ENCODE data around the gene CRTAC1.

CRTAC1 gene

GRCh38 chr10:97822261-97822687, 208.1 kb downstream of the CRTAC1 start:
- H3K9me3 ChIP-seq (replicated peaks in 1 of 2; ENCODE audit: control insufficient read depth in 2 of 2, insufficient read depth in 1 of 2, low read depth in 1 of 2, low read length in 2 of 2) = no peaks in the 10 kb centered on the region

GRCh38 chr10:97821308-97822038, 208.9 kb downstream of the CRTAC1 start:
- H3K14ac ChIP-seq (ENCODE audit: low read length) = no peak overlapping the region
- no peak overlapping the region for H2BK5ac ChIP-seq (ENCODE audit: low read length)
- H3K9me3 ChIP-seq (replicated peaks in 1 of 2; ENCODE audit: control insufficient read depth in 2 of 2, insufficient read depth in 1 of 2, low read depth in 1 of 2, low read length in 2 of 2) = no peaks in the 10 kb centered on the region
- no peak overlapping the region for H3K4me2 ChIP-seq (ENCODE audit: insufficient read depth, low read length, poor library complexity, severe bottlenecking)
- H3K23ac ChIP-seq (ENCODE audit: low read depth, low read length, poor library complexity) = no peak overlapping the region
- no peaks in the 10 kb centered on the region for H3K36me3 ChIP-seq (replicated peaks in 1 of 2; ENCODE audit: control insufficient read depth in 2 of 2, insufficient read depth in 2 of 2, low read length in 2 of 2)
- no peak overlapping the region for H3K4me3 ChIP-seq (ENCODE audit: low read length in 2 of 2)
- no peak for DNase-seq (ENCODE audit: low spot score)
- peaks cover 0 to 54% (median 0%) of the 10 kb centered on the region in 3 experiments for H3K27me3 ChIP-seq (ENCODE audit: control insufficient read depth in 3 of 3, insufficient read depth in 3 of 3, low read depth in 1 of 3, low read length in 3 of 3)
- no peak overlapping the region for H2AFZ ChIP-seq (ENCODE audit: low read length)
- H2BK120ac ChIP-seq (ENCODE audit: low read depth, low read length) = no peak overlapping the region
- H4K91ac ChIP-seq (ENCODE audit: low read depth, low read length, poor library complexity) = no peak overlapping the region
- no CpG with 5 or more reads among the region's 9 CpGs for WGBS, 2 donors (ENCODE audit: extremely low coverage in 2 of 2, insufficient read length in 2 of 2, insufficient replicate concordance in 1 of 2)
- no peaks in the 10 kb centered on the region for H3K79me1 ChIP-seq (ENCODE audit: low read depth, low read length)
- peaks cover 0 to 16% of the 10 kb centered on the region in 2 donors for H3K4me1 ChIP-seq (ENCODE audit: control insufficient read depth in 2 of 2, insufficient read depth in 1 of 2, low read depth in 1 of 2, low read length in 2 of 2)
- H2AK5ac ChIP-seq (ENCODE audit: low read depth, low read length) = peak overlapping the region; percentile 58
- H3K9ac ChIP-seq (ENCODE audit: low read depth, low read length, poor library complexity) = no peak overlapping the region
- H2BK12ac ChIP-seq (ENCODE audit: low read length) = no peak overlapping the region
- H3K4ac ChIP-seq (ENCODE audit: low read length) = no peak overlapping the region
- H2BK15ac ChIP-seq (ENCODE audit: low read length) = peak overlapping the region; percentile 6
- H3K18ac ChIP-seq (ENCODE audit: low read length) = peak overlapping the region; percentile 34
- no peak overlapping the region for H3K27ac ChIP-seq (replicated peaks; ENCODE audit: low read length)
- H4K8ac ChIP-seq (ENCODE audit: low read depth, low read length) = no peak overlapping the region

More at GRCh38 chr10:97822261-97822687, 208.1 kb downstream of the CRTAC1 start:
- Histone ChIP-seq H2BK12ac (ENCODE audit: low read length) (no peak overlapping the region), H3K27ac (replicated peaks; ENCODE audit: low read length) (no peak overlapping the region), H3K79me1 (ENCODE audit: low read depth, low read length) (no peaks in the 10 kb centered on the region), H3K27me3 (ENCODE audit: control insufficient read depth in 3 of 3, insufficient read depth in 3 of 3, low read depth in 1 of 3, low read length in 3 of 3) (peaks cover 0 to 46% (median 0%) of the 10 kb centered on the region in 3 experiments), H2BK120ac (ENCODE audit: low read depth, low read length) (no peak overlapping the region), H3K36me3 (replicated peaks in 1 of 2; ENCODE audit: control insufficient read depth in 2 of 2, insufficient read depth in 2 of 2, low read length in 2 of 2) (no peaks in the 10 kb centered on the region), H3K9ac (ENCODE audit: low read depth, low read length, poor library complexity) (no peak overlapping the region), H3K14ac (ENCODE audit: low read length) (no peak overlapping the region), H2AFZ (ENCODE audit: low read length) (no peak overlapping the region), H3K4me1 (ENCODE audit: control insufficient read depth in 2 of 2, insufficient read depth in 1 of 2, low read depth in 1 of 2, low read length in 2 of 2) (peaks cover 0 to 16% of the 10 kb centered on the region in 2 donors), H3K23ac (ENCODE audit: low read depth, low read length, poor library complexity) (no peak overlapping the region), H2BK15ac (ENCODE audit: low read length) (peak overlapping the region; percentile 37), H4K8ac (ENCODE audit: low read depth, low read length) (no peak overlapping the region), H3K18ac (ENCODE audit: low read length) (peak overlapping the region; percentile 39), H3K4me2 (ENCODE audit: insufficient read depth, low read length, poor library complexity, severe bottlenecking) (no peak overlapping the region), H3K4ac (ENCODE audit: low read length) (peak overlapping the region; percentile 45), H2BK5ac (ENCODE audit: low read length) (peak overlapping the region; percentile 71), H4K91ac (ENCODE audit: low read depth, low read length, poor library complexity) (no peak overlapping the region), H3K4me3 (ENCODE audit: low read length in 2 of 2) (no peak overlapping the region), H2AK5ac (ENCODE audit: low read depth, low read length) (peak overlapping the region; percentile 58)
- WGBS, 2 donors (ENCODE audit: extremely low coverage in 2 of 2, insufficient read length in 2 of 2, insufficient replicate concordance in 1 of 2) = no CpG with 5 or more reads among the region's 10 CpGs
- DNase-seq (ENCODE audit: low spot score) = no peak

GRCh38 chr10:97820096-97820704, 210.2 kb downstream of the CRTAC1 start:
- Histone ChIP-seq H3K4me1 (ENCODE audit: control insufficient read depth in 2 of 2, insufficient read depth in 1 of 2, low read depth in 1 of 2, low read length in 2 of 2) (peaks cover 0 to 16% of the 10 kb centered on the region in 2 donors), H3K4me3 (ENCODE audit: low read length in 2 of 2) (no peak overlapping the region), H3K4me2 (ENCODE audit: insufficient read depth, low read length, poor library complexity, severe bottlenecking) (no peak overlapping the region), H2AK5ac (ENCODE audit: low read depth, low read length) (no peak overlapping the region), H4K8ac (ENCODE audit: low read depth, low read length) (no peak overlapping the region), H3K4ac (ENCODE audit: low read length) (no peak overlapping the region), H2BK12ac (ENCODE audit: low read length) (no peak overlapping the region), H3K27me3 (ENCODE audit: control insufficient read depth in 3 of 3, insufficient read depth in 3 of 3, low read depth in 1 of 3, low read length in 3 of 3) (peaks cover 0 to 63% (median 0%) of the 10 kb centered on the region in 3 experiments), H3K36me3 (replicated peaks in 1 of 2; ENCODE audit: control insufficient read depth in 2 of 2, insufficient read depth in 2 of 2, low read length in 2 of 2) (no peaks in the 10 kb centered on the region), H2AFZ (ENCODE audit: low read length) (no peak overlapping the region), H2BK5ac (ENCODE audit: low read length) (no peak overlapping the region), H3K14ac (ENCODE audit: low read length) (no peak overlapping the region), H3K9ac (ENCODE audit: low read depth, low read length, poor library complexity) (no peak overlapping the region), H3K23ac (ENCODE audit: low read depth, low read length, poor library complexity) (no peak overlapping the region), H4K91ac (ENCODE audit: low read depth, low read length, poor library complexity) (no peak overlapping the region), H3K27ac (replicated peaks; ENCODE audit: low read length) (no peak overlapping the region), H2BK15ac (ENCODE audit: low read length) (no peak overlapping the region), H2BK120ac (ENCODE audit: low read depth, low read length) (no peak overlapping the region), H3K18ac (ENCODE audit: low read length) (no peak overlapping the region), H3K9me3 (replicated peaks in 1 of 2; ENCODE audit: control insufficient read depth in 2 of 2, insufficient read depth in 1 of 2, low read depth in 1 of 2, low read length in 2 of 2) (no peaks in the 10 kb centered on the region), H3K79me1 (ENCODE audit: low read depth, low read length) (no peaks in the 10 kb centered on the region)
- WGBS, 2 donors (ENCODE audit: extremely low coverage in 2 of 2, insufficient read length in 2 of 2, insufficient replicate concordance in 1 of 2) = no CpG with 5 or more reads among the region's 8 CpGs
- no peak for DNase-seq (ENCODE audit: low spot score)

- Histone ChIP-seq H2BK15ac (ENCODE audit: low read length) (no peak overlapping the region), H4K8ac (ENCODE audit: low read depth, low read length) (no peak overlapping the region), H3K18ac (ENCODE audit: low read length) (no peak overlapping the region), H3K23ac (ENCODE audit: low read depth, low read length, poor library complexity) (no peak overlapping the region), H2AFZ (ENCODE audit: low read length) (no peak overlapping the region), H3K4me2 (ENCODE audit: insufficient read depth, low read length, poor library complexity, severe bottlenecking) (no peak overlapping the region), H3K14ac (ENCODE audit: low read length) (no peak overlapping the region), H3K79me1 (ENCODE audit: low read depth, low read length) (no peaks in the 10 kb centered on the region), H3K27me3 (ENCODE audit: control insufficient read depth in 3 of 3, insufficient read depth in 3 of 3, low read depth in 1 of 3, low read length in 3 of 3) (peaks cover 0 to 59% (median 0%) of the 10 kb centered on the region in 3 experiments), H3K4me3 (ENCODE audit: low read length in 2 of 2) (no peak overlapping the region), H2BK120ac (ENCODE audit: low read depth, low read length) (no peak overlapping the region), H3K27ac (replicated peaks; ENCODE audit: low read length) (no peak overlapping the region), H2BK12ac (ENCODE audit: low read length) (no peak overlapping the region), H2BK5ac (ENCODE audit: low read length) (no peak overlapping the region), H2AK5ac (ENCODE audit: low read depth, low read length) (no peak overlapping the region), H3K9ac (ENCODE audit: low read depth, low read length, poor library complexity) (no peak overlapping the region), H3K36me3 (replicated peaks in 1 of 2; ENCODE audit: control insufficient read depth in 2 of 2, insufficient read depth in 2 of 2, low read length in 2 of 2) (no peaks in the 10 kb centered on the region), H3K4me1 (ENCODE audit: control insufficient read depth in 2 of 2, insufficient read depth in 1 of 2, low read depth in 1 of 2, low read length in 2 of 2) (peaks cover 0 to 9% of the 10 kb centered on the region in 2 donors), H3K4ac (ENCODE audit: low read length) (no peak overlapping the region), H4K91ac (ENCODE audit: low read depth, low read length, poor library complexity) (no peak overlapping the region), H3K9me3 (replicated peaks in 1 of 2; ENCODE audit: control insufficient read depth in 2 of 2, insufficient read depth in 1 of 2, low read depth in 1 of 2, low read length in 2 of 2) (no peaks in the 10 kb centered on the region)
- DNase-seq (ENCODE audit: low spot score) = no peak
These were observed 211.8 kb downstream of the CRTAC1 start for GRCh38 chr10:97818572-97818971.

Measured in neuronal stem cell (in vitro differentiated cells).